GM20431 (cell line): Measurements from ENCODE around the gene ARHGEF25.
"Not testable (repeated sequence)": the region's sequence is repeated elsewhere in the genome, so short reads cannot be mapped to it uniquely, and the experiment has no call there.

ENCODE experiments used
- in situ Hi-C: fragments of 300-500 bp; cut with MseI, MboI; formaldehyde crosslinking; loops from one replicate; pipeline ENCODE4 v1.15.0; 2020; ENCODE audit warnings: low sequenced_read_pairs; ENCODE audit not compliant: unreplicated experiment

The ARHGEF25 gene

GRCh38 chr12:57665066-57665820 lies 54.0 kb downstream of the ARHGEF25 start:
- in situ Hi-C loops: not testable (repeated sequence)
